H1 (cell line): ENCODE data around the gene COL5A2.

Experiments
- CEBPB ChIP-seq: IDR thresholded peaks from 2 replicates; pipeline ENCODE4 v1.6.1; 2012; ENCODE audit warnings: low read depth, low read length
- EP300 ChIP-seq, 2 experiments: IDR thresholded peaks; 1 replicate in 1 of 2; 2 replicates in 1 of 2; pipeline ENCODE4 v1.6.1; 2011 to 2012; ENCODE audit warnings: low read depth in 2 of 2, low read length in 2 of 2, mild to moderate bottlenecking in 2 of 2, borderline replicate concordance in 1 of 2, inconsistent platforms in 1 of 2, moderate library complexity in 1 of 2
- EZH2 ChIP-seq: fragments of 200-600 bp; sonication (generic); IDR thresholded peaks from 2 replicates; pipeline ENCODE4 v1.7.1; 2012; ENCODE audit warnings: low read depth, mild to moderate bottlenecking, moderate library complexity, low read length, inconsistent platforms; ENCODE audit not compliant: severe bottlenecking
- GABPA ChIP-seq: IDR thresholded peaks from 2 replicates; pipeline ENCODE4 v1.6.1; 2011; ENCODE audit warnings: mild to moderate bottlenecking, low read length, moderate library complexity, borderline replicate concordance; ENCODE audit not compliant: insufficient read depth
- POLR2A ChIP-seq, 2 experiments: IDR thresholded peaks; 1 replicate in 1 of 2; 2 replicates in 1 of 2; pipeline ENCODE4 v1.6.1; 2011; ENCODE audit warnings: low read depth in 2 of 2, low read length in 2 of 2, mild to moderate bottlenecking in 2 of 2; ENCODE audit errors: control extremely low read depth in 1 of 2
- POLR2AphosphoS5 ChIP-seq: IDR thresholded peaks from 2 replicates; pipeline ENCODE4 v1.6.1; 2011; ENCODE audit warnings: low read depth, low read length
- TAF1 ChIP-seq: IDR thresholded peaks from 2 replicates; pipeline ENCODE4 v1.6.1; 2011; ENCODE audit warnings: mild to moderate bottlenecking, low read depth, low read length
- YY1 ChIP-seq: IDR thresholded peaks from 2 replicates; pipeline ENCODE4 v1.6.1; 2011; ENCODE audit warnings: low read depth, mild to moderate bottlenecking, low read length
- TF ChIP-seq, protein P1 (sequence below), 3 experiments: IDR thresholded peaks; 1 replicate in 2 of 3; 2 replicates in 1 of 3; pipeline versions ENCODE4 v1.5.1 to v1.6.1; 2011; ENCODE audit warnings: low read length in 3 of 3, mild to moderate bottlenecking in 3 of 3, inconsistent platforms in 2 of 3, low read depth in 1 of 3, moderate library complexity in 1 of 3; ENCODE audit not compliant: insufficient read depth in 1 of 3; ENCODE audit errors: control extremely low read depth in 1 of 3
- TF ChIP-seq, protein P2 (sequence below): IDR thresholded peaks from 2 replicates; pipeline ENCODE4 v1.6.1; 2011; ENCODE audit warnings: low read length, improper control_type of control experiment
- TF ChIP-seq, protein P3 (sequence below): IDR thresholded peaks from 2 replicates; pipeline ENCODE4 v1.6.1; 2011; ENCODE audit warnings: low read depth, mild to moderate bottlenecking, low read length; ENCODE audit not compliant: insufficient read depth

DNA sequence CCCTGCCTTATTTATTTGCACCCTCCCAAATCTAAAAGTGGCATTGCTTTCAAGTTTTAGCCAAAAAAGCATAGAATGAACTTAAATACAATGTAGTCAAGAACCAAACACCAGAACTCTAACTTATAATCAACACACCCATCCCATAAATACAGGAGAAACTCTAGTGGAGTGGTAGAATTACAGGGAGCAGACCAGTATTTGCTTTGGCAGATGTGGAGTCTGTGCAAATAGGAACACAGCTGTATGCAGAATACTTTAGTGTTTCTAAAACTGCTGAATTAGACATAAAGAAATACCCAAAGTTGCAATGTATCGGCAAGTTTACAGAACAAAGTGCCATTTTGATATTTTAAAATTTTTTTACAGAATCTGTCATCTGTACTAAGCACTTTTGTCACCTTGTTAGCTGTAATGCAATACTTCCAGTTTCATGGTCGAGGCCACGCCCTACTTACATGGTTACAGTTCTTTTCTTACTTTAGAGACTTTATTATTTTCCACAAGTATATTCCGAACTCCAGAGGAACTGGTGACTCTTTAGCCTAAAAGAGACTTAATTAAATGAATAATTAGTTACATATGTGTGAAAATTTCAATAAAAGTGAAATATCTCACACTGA lies 23.7 kb upstream of the COL5A2 start:
- TF ChIP-seq EZH2 = no peak
- no peak for TF ChIP-seq YY1
- TF ChIP-seq, protein P1, sequence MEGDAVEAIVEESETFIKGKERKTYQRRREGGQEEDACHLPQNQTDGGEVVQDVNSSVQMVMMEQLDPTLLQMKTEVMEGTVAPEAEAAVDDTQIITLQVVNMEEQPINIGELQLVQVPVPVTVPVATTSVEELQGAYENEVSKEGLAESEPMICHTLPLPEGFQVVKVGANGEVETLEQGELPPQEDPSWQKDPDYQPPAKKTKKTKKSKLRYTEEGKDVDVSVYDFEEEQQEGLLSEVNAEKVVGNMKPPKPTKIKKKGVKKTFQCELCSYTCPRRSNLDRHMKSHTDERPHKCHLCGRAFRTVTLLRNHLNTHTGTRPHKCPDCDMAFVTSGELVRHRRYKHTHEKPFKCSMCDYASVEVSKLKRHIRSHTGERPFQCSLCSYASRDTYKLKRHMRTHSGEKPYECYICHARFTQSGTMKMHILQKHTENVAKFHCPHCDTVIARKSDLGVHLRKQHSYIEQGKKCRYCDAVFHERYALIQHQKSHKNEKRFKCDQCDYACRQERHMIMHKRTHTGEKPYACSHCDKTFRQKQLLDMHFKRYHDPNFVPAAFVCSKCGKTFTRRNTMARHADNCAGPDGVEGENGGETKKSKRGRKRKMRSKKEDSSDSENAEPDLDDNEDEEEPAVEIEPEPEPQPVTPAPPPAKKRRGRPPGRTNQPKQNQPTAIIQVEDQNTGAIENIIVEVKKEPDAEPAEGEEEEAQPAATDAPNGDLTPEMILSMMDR (IDR thresholded peaks at IDR 0.05; ENCODE audit: control extremely low read depth in 1 of 3, insufficient read depth in 1 of 3, low read depth in 1 of 3, low read length in 3 of 3) = no peak
- TF ChIP-seq POLR2A (IDR thresholded peaks at IDR 0.05; ENCODE audit: control extremely low read depth in 1 of 2, low read depth in 2 of 2, low read length in 2 of 2) = no peak
- no peak for TF ChIP-seq EP300 (IDR thresholded peaks at IDR 0.05; ENCODE audit: borderline replicate concordance in 1 of 2, low read depth in 2 of 2, low read length in 2 of 2)
- no peak for TF ChIP-seq POLR2AphosphoS5
- TF ChIP-seq GABPA = no peak
- no peak for TF ChIP-seq CEBPB
- TF ChIP-seq TAF1 = no peak
- TF ChIP-seq, protein P2, sequence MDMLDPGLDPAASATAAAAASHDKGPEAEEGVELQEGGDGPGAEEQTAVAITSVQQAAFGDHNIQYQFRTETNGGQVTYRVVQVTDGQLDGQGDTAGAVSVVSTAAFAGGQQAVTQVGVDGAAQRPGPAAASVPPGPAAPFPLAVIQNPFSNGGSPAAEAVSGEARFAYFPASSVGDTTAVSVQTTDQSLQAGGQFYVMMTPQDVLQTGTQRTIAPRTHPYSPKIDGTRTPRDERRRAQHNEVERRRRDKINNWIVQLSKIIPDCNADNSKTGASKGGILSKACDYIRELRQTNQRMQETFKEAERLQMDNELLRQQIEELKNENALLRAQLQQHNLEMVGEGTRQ = no peak
- TF ChIP-seq, protein P3, sequence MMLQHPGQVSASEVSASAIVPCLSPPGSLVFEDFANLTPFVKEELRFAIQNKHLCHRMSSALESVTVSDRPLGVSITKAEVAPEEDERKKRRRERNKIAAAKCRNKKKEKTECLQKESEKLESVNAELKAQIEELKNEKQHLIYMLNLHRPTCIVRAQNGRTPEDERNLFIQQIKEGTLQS = no peak
